Measurements from ENCODE around the gene ZNF281.

ZNF281 gene

GRCh38 chr1:200355801-200356200, 54.0 kb downstream of the ZNF281 start:
- DNase-seq: no peak
- H2BK5ac ChIP-seq (ENCODE audit: low read depth, low read length, poor library complexity, severe bottlenecking): no peak overlapping the region
- H3K9me3 ChIP-seq (ENCODE audit: control insufficient read depth, low read length): no peaks in the 10 kb centered on the region
- H2BK12ac ChIP-seq (ENCODE audit: low read length in 2 of 2): no peak overlapping the region
- H2AK5ac ChIP-seq (ENCODE audit: low read length, severe bottlenecking): no peak overlapping the region
- no peak overlapping the region for H4K8ac ChIP-seq (ENCODE audit: low read length)
- no peak overlapping the region for H4K91ac ChIP-seq (ENCODE audit: low read length)
- WGBS: 95% methylated on average over 3 of the region's 3 CpGs
- H3K4ac ChIP-seq (ENCODE audit: low read depth in 1 of 2, low read length in 2 of 2): no peak overlapping the region
- H3K79me1 ChIP-seq (replicated peaks; ENCODE audit: low read length, poor library complexity, severe bottlenecking): no peaks in the 10 kb centered on the region
- H3K27ac ChIP-seq (ENCODE audit: low read length, poor library complexity, severe bottlenecking): no peak overlapping the region
- H2BK15ac ChIP-seq (ENCODE audit: low read depth, poor library complexity, severe bottlenecking): no peak overlapping the region
- H2AFZ ChIP-seq (ENCODE audit: low read depth, low read length): no peak overlapping the region
- H3K4me2 ChIP-seq (ENCODE audit: low read length, poor library complexity, severe bottlenecking): no peak overlapping the region
- no peak overlapping the region for H3K4me3 ChIP-seq (ENCODE audit: insufficient read depth in 1 of 2, low read depth in 1 of 2, low read length in 2 of 2)
- no peaks in the 10 kb centered on the region for H3K36me3 ChIP-seq (ENCODE audit: control insufficient read depth in 1 of 2, insufficient read depth in 2 of 2, low read depth in 1 of 2, low read length in 2 of 2)
- H3K9ac ChIP-seq (ENCODE audit: low read length): no peak overlapping the region
- H3K27me3 ChIP-seq (ENCODE audit: control insufficient read depth in 1 of 2, insufficient read depth in 1 of 2, low read length in 2 of 2): no peaks in the 10 kb centered on the region
- peaks cover 2% of the 10 kb centered on the region for H3K4me1 ChIP-seq (ENCODE audit: control insufficient read depth, insufficient read depth, low read depth, low read length)
- H3K23ac ChIP-seq (ENCODE audit: low read length in 2 of 2): no peak overlapping the region
- H3K14ac ChIP-seq (ENCODE audit: low read length in 2 of 2): no peak overlapping the region
- no peak overlapping the region for H3K18ac ChIP-seq (ENCODE audit: low read depth in 1 of 2, low read length in 2 of 2)
- no peak overlapping the region for H2BK120ac ChIP-seq (ENCODE audit: low read depth, low read length)

Measured in mesenchymal stem cell (in vitro differentiated cells and primary cell).